HG03097 (cell line): ENCODE measurements around the gene ZNF260.
A peak's percentile ranks its signal among the peaks of the same experiment; 100 is the strongest.
"Not testable (repeated sequence)": the region's sequence is repeated elsewhere in the genome, so short reads cannot be mapped to it uniquely, and the experiment has no call there.

Experiments
- ATAC-seq: cut with Tn5 transposase; IDR thresholded peaks from one replicate; pipeline ENCODE4 v1.9.1; 2021; ENCODE audit not compliant: unreplicated experiment, low FRiP score

ZNF260 gene

GRCh38 chr19:36490846-36491245 lies 37.2 kb downstream of the ZNF260 start:
- ATAC-seq: not testable (repeated sequence)

- peak; percentile 40 for ATAC-seq
Observed at GRCh38 chr19:36489920-36490415, 38.1 kb downstream of the ZNF260 start.

- peak; percentile 90 for ATAC-seq
Observed at GRCh38 chr19:36489118-36489919, 38.8 kb downstream of the ZNF260 start, which contains the start of gene ZNF566. TSS of gene ZNF566 (minus strand) at chr19:36489561. CDS start at chr19:36476557, 13,004 bp downstream.

- ATAC-seq: peak; percentile 5
Observed at GRCh38 chr19:36488846-36489117, 39.3 kb downstream of the ZNF260 start.

- no peak for ATAC-seq
Observed at GRCh38 chr19:36488118-36488845, 39.8 kb downstream of the ZNF260 start.

GRCh38 chr19:36483653-36484052 lies 44.4 kb downstream of the ZNF260 start:
- no peak for ATAC-seq

GRCh38 chr19:36482876-36483275 lies 45.2 kb downstream of the ZNF260 start:
- no peak for ATAC-seq
